Neural cell (in vitro differentiated cells): ENCODE results near the gene SCART1. TPM values are rescaled to one million over a fixed set of nuclear protein-coding genes. Genes with fewer than 3 reads are reported as not detected.

Experiments
- H2AFZ ChIP-seq: fragments of 200-600, 300-800 bp; sonication (generic), shearing (Covaris generic); 2 replicates; pipeline ENCODE4 v1.6.0; 2014; ENCODE audit warnings: low read depth, mild to moderate bottlenecking, antibody characterized with exemption, low read length, moderate library complexity
- H3F3A ChIP-seq: fragments of 200-600 bp; shearing (Covaris generic); 2 replicates; pipeline ENCODE4 v1.6.1; 2016; ENCODE audit warnings: mild to moderate bottlenecking, moderate library complexity, mixed read lengths, antibody characterized with exemption, low read length; ENCODE audit not compliant: insufficient read depth, poor library complexity, severe bottlenecking
- H3K27ac ChIP-seq: fragments of 200-600, 300-800 bp; sonication (generic), shearing (Covaris generic); 2 replicates; pipeline ENCODE4 v1.5.1; 2014; ENCODE audit warnings: mild to moderate bottlenecking, low read length, moderate library complexity
- H3K27me3 ChIP-seq: fragments of 300-800, 200-600 bp; sonication (generic), shearing (Covaris generic); 2 replicates; pipeline ENCODE4 v1.6.0; 2014; ENCODE audit warnings: mild to moderate bottlenecking, low read depth, low read length, moderate library complexity; ENCODE audit not compliant: insufficient read depth
- H3K36me3 ChIP-seq: fragments of 300-800, 200-600 bp; sonication (generic), shearing (Covaris generic); 2 replicates; pipeline ENCODE4 v1.5.1; 2014; ENCODE audit warnings: mild to moderate bottlenecking, antibody characterized with exemption, low read length, moderate library complexity; ENCODE audit not compliant: insufficient read depth
- H3K4me2 ChIP-seq: fragments of 300-800, 200-600 bp; sonication (generic), shearing (Covaris generic); 2 replicates; pipeline ENCODE4 v1.6.0; 2014; ENCODE audit warnings: mild to moderate bottlenecking, low read length
- H3K4me3 ChIP-seq: fragments of 300-800, 200-600 bp; sonication (generic), shearing (Covaris generic); 2 replicates; pipeline ENCODE4 v1.5.1; 2014; ENCODE audit warnings: mild to moderate bottlenecking, low read length, moderate library complexity
- H3K79me2 ChIP-seq: fragments of 200-600 bp; shearing (Covaris generic); replicated peaks from 2 replicates; pipeline ENCODE4 v1.6.0; 2014; ENCODE audit warnings: mild to moderate bottlenecking, low read length, moderate library complexity; ENCODE audit not compliant: insufficient read depth
- H3K9ac ChIP-seq: fragments of 300-800, 200-600 bp; sonication (generic), shearing (Covaris generic); 2 replicates; pipeline ENCODE4 v1.6.1; 2016; ENCODE audit warnings: mild to moderate bottlenecking, low read length, mixed read lengths
- H3K9me2 ChIP-seq: fragments of 200-600 bp; shearing (Covaris generic); 2 replicates; pipeline ENCODE4 v1.6.1; 2016; ENCODE audit warnings: mild to moderate bottlenecking, low read length, mixed read lengths; ENCODE audit not compliant: insufficient read depth
- H3K9me3 ChIP-seq: fragments of 200-600, 300-800 bp; sonication (generic), shearing (Covaris generic); 2 replicates; pipeline ENCODE4 v1.6.1; 2016; ENCODE audit warnings: mild to moderate bottlenecking, mixed run types, low read length, moderate library complexity, mixed read lengths
- H4K20me1 ChIP-seq: fragments of 200-600 bp; shearing (Covaris generic); 2 replicates; pipeline ENCODE4 v1.6.1; 2016; ENCODE audit warnings: mild to moderate bottlenecking, mixed run types; ENCODE audit not compliant: insufficient read depth
- CTCF ChIP-seq: fragments of 450-650 bp; IDR thresholded peaks from 2 replicates; pipeline ENCODE4 v1.5.1; 2014; ENCODE audit warnings: antibody characterized with exemption, mild to moderate bottlenecking, moderate library complexity; ENCODE audit not compliant: poor library complexity, severe bottlenecking
- EP300 ChIP-seq: fragments of 450-650 bp; conservative IDR thresholded peaks from 2 replicates; pipeline ENCODE4 v1.6.1; 2014; ENCODE audit warnings: antibody characterized with exemption, mild to moderate bottlenecking, moderate library complexity; ENCODE audit not compliant: poor library complexity, severe bottlenecking
- EZH2 ChIP-seq: fragments of 200-600, 300-800 bp; shearing (Covaris generic), sonication (generic); IDR thresholded peaks from 2 replicates; pipeline ENCODE4 v1.6.1; 2014; ENCODE audit warnings: antibody characterized with exemption, low read length, borderline replicate concordance, mild to moderate bottlenecking; ENCODE audit not compliant: insufficient read depth, poor library complexity, severe bottlenecking
- MXI1 ChIP-seq: fragments of 450-650 bp; conservative IDR thresholded peaks from 2 replicates; pipeline ENCODE4 v1.6.1; 2014; ENCODE audit warnings: antibody characterized with exemption, mild to moderate bottlenecking; ENCODE audit not compliant: poor library complexity, severe bottlenecking
- POLR2AphosphoS5 ChIP-seq: IDR thresholded peaks from 2 replicates; pipeline ENCODE4 v1.6.1; 2012
- RAD21 ChIP-seq: fragments of 450-650 bp; conservative IDR thresholded peaks from 2 replicates; pipeline ENCODE4 v1.6.1; 2014; ENCODE audit warnings: antibody characterized with exemption, mild to moderate bottlenecking, moderate library complexity
- REST ChIP-seq: IDR thresholded peaks from 2 replicates; pipeline ENCODE4 v1.6.1; 2012; ENCODE audit warnings: borderline replicate concordance
- SMC3 ChIP-seq: fragments of 450-650 bp; conservative IDR thresholded peaks from 2 replicates; pipeline ENCODE4 v1.6.1; 2014; ENCODE audit warnings: antibody characterized with exemption, mild to moderate bottlenecking, moderate library complexity; ENCODE audit not compliant: poor library complexity
- TAF1 ChIP-seq: IDR thresholded peaks from 2 replicates; pipeline ENCODE4 v1.6.1; 2012; ENCODE audit warnings: low read depth
- polyA plus RNA-seq: library from polyadenylated mRNA; depleted of rRNA; stranded (reverse); fragments of >200 nt; gene quantifications from 2 replicates; pipeline ENCODE4 v1.2.3, GENCODE V29; 2014

SCART1 gene
- polyA plus RNA-seq, 1 donor from 2014 or later, result 4.3 TPM

- no peak overlapping the region for H3K9ac ChIP-seq
- no peaks in the 10 kb centered on the region for H3K36me3 ChIP-seq
- no peak overlapping the region for H3K4me2 ChIP-seq
- no peaks in the 10 kb centered on the region for H3K9me2 ChIP-seq
- H3K4me3 ChIP-seq, result no peak overlapping the region
- no peak for TF ChIP-seq POLR2AphosphoS5
- TF ChIP-seq TAF1, result no peak
- no peak for TF ChIP-seq RAD21
- no peak for TF ChIP-seq MXI1
- TF ChIP-seq EZH2, result no peak
- TF ChIP-seq EP300, result no peak
- no peak for TF ChIP-seq SMC3
- no peak for TF ChIP-seq CTCF
- no peak for TF ChIP-seq REST
- no peak overlapping the region for H2AFZ ChIP-seq
- H3F3A ChIP-seq, result no peaks in the 10 kb centered on the region
- H3K9me3 ChIP-seq, result no peaks in the 10 kb centered on the region
- no peak overlapping the region for H3K27ac ChIP-seq
- no peaks in the 10 kb centered on the region for H3K79me2 ChIP-seq
- H3K27me3 ChIP-seq, result no peaks in the 10 kb centered on the region
- no peaks in the 10 kb centered on the region for H4K20me1 ChIP-seq
These were observed 33.2 kb upstream of the SCART1 start for GRCh38 chr10:133420579-133420978.

DNA sequence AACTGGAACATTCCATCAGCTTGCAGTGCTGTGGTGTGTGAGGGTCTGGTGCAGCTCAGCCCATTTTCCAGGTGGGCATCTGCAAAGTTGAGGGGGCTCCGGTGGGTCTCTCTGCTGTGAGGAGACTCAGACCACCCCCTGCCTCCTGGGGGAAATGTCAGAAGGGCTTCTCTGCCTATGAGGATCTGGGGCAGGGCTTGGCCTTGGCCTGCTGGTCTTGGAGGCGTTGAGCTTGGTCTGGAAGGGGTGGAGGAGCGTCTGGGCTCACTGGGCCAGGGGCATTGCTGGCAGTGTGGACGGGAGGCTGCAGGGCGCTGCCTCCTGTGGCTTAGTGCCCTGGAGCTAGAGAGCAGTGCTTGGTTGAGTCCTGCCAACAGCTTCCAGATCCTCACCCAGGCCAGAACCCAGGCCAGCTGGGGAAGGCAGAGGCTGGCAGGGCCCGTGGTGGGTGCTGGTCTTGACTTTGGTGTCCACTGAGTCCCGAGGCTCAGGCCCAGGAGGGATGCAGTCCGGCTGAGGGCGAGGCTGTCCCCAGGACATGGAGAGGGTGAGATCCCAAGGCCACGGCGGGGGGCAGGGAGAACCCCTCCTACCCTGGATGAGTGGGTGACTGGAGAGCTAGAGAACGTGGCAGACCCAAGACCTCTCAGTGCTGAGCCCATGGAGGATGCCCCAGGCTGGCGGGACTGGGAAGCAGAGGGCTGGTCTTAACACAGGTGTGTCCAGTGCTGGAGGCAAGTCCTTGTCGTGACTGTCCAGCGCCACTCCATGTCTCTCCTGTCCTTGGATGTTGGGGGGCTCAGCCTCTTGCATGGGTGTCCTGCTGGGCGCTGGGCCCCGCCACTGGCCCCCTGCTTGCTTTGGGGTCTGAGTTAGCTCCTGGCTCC, 32.2 kb upstream of the SCART1 start:
- no peak overlapping the region for H3K4me2 ChIP-seq
- H4K20me1 ChIP-seq, result no peaks in the 10 kb centered on the region
- no peaks in the 10 kb centered on the region for H3K27me3 ChIP-seq
- H2AFZ ChIP-seq, result no peak overlapping the region
- no peak for TF ChIP-seq EP300
- H3K79me2 ChIP-seq, result no peaks in the 10 kb centered on the region
- no peaks in the 10 kb centered on the region for H3K9me3 ChIP-seq
- H3F3A ChIP-seq, result no peaks in the 10 kb centered on the region
- no peak overlapping the region for H3K9ac ChIP-seq
- no peaks in the 10 kb centered on the region for H3K9me2 ChIP-seq
- H3K27ac ChIP-seq, result no peak overlapping the region
- no peak overlapping the region for H3K4me3 ChIP-seq
- no peaks in the 10 kb centered on the region for H3K36me3 ChIP-seq
